WERI-Rb-1 (cell line): ENCODE results near the gene OPRM1.

Experiments
- DNase-seq: peaks from one replicate; pipeline ENCODE4 v3.0.0-alpha.2; 2020
- H3K27ac ChIP-seq: fragments of 250-450 bp; sonication (Bioruptor Pico); 2 replicates; pipeline ENCODE4 v1.5.1; 2020; ENCODE audit warnings: mild to moderate bottlenecking, moderate library complexity
- H3K27me3 ChIP-seq: fragments of 250-450 bp; sonication (Bioruptor Pico); 2 replicates; pipeline ENCODE4 v1.5.1; 2021; ENCODE audit warnings: mild to moderate bottlenecking, low read depth, moderate library complexity; ENCODE audit not compliant: insufficient read depth, severe bottlenecking
- H3K36me3 ChIP-seq: fragments of 250-450 bp; sonication (Bioruptor Pico); 2 replicates; pipeline ENCODE4 v1.5.1; 2020; ENCODE audit warnings: mild to moderate bottlenecking, moderate library complexity
- H3K4me3 ChIP-seq: 2 replicates; pipeline ENCODE4 v1.5.1; 2011; ENCODE audit warnings: low read depth, mild to moderate bottlenecking, control low read depth, low read length
- H3K9me3 ChIP-seq: fragments of 250-450 bp; sonication (Bioruptor Pico); 2 replicates; pipeline ENCODE4 v1.5.1; 2021; ENCODE audit warnings: mild to moderate bottlenecking, moderate library complexity; ENCODE audit not compliant: severe bottlenecking
- TF ChIP-seq, protein P1 (sequence below): IDR thresholded peaks from 2 replicates; pipeline ENCODE4 v1.5.1; 2011; ENCODE audit warnings: low read depth, mild to moderate bottlenecking, control low read depth, inconsistent platforms, low read length

OPRM1 gene

GRCh38 chr6:154117485-154117884 lies 78.4 kb downstream of the OPRM1 start:
- Histone ChIP-seq H3K27ac (no peak overlapping the region), H3K9me3 (no peaks in the 10 kb centered on the region), H3K4me3 (no peak overlapping the region), H3K36me3 (no peaks in the 10 kb centered on the region), H3K27me3 (no peaks in the 10 kb centered on the region)
- TF ChIP-seq, protein P1, sequence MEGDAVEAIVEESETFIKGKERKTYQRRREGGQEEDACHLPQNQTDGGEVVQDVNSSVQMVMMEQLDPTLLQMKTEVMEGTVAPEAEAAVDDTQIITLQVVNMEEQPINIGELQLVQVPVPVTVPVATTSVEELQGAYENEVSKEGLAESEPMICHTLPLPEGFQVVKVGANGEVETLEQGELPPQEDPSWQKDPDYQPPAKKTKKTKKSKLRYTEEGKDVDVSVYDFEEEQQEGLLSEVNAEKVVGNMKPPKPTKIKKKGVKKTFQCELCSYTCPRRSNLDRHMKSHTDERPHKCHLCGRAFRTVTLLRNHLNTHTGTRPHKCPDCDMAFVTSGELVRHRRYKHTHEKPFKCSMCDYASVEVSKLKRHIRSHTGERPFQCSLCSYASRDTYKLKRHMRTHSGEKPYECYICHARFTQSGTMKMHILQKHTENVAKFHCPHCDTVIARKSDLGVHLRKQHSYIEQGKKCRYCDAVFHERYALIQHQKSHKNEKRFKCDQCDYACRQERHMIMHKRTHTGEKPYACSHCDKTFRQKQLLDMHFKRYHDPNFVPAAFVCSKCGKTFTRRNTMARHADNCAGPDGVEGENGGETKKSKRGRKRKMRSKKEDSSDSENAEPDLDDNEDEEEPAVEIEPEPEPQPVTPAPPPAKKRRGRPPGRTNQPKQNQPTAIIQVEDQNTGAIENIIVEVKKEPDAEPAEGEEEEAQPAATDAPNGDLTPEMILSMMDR: no peak
- no peak for DNase-seq

GRCh38 chr6:154122195-154122925 lies 83.3 kb downstream of the OPRM1 start:
- no peak overlapping the region for H3K4me3 ChIP-seq
- TF ChIP-seq, protein P1: no peak
- H3K27ac ChIP-seq: no peak overlapping the region
- no peaks in the 10 kb centered on the region for H3K36me3 ChIP-seq
- no peaks in the 10 kb centered on the region for H3K27me3 ChIP-seq
- no peaks in the 10 kb centered on the region for H3K9me3 ChIP-seq
- DNase-seq: no peak

- Histone ChIP-seq H3K4me3 (no peak overlapping the region), H3K27me3 (no peaks in the 10 kb centered on the region), H3K36me3 (no peaks in the 10 kb centered on the region), H3K9me3 (no peaks in the 10 kb centered on the region), H3K27ac (no peak overlapping the region)
- TF ChIP-seq, protein P1: no peak
- no peak for DNase-seq
Measured at GRCh38 chr6:154123155-154123956, 84.3 kb downstream of the OPRM1 start.

DNA sequence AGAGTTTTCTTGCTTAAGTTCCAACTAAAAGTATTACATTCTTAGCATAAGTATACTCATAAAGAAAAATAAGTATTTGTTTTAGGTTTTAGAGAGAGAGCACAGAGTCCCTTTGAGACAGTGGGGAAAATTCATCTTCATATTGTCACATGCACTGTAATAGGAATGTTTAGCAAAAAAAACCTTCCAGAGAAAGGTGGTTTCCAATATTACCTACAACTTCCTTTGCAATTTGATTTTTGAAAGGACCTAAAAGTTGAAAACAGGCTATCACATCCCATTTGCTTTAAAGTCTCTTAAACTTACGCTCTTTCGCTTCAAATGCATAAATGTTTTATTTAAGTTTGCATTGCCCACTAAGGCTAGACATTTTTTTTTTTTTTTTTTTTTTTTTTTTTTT lies 86.4 kb downstream of the OPRM1 start:
- Histone ChIP-seq H3K27ac (no peak overlapping the region), H3K9me3 (no peaks in the 10 kb centered on the region), H3K36me3 (no peaks in the 10 kb centered on the region), H3K27me3 (no peaks in the 10 kb centered on the region), H3K4me3 (no peak overlapping the region)
- TF ChIP-seq, protein P1: no peak
- DNase-seq: no peak

DNA sequence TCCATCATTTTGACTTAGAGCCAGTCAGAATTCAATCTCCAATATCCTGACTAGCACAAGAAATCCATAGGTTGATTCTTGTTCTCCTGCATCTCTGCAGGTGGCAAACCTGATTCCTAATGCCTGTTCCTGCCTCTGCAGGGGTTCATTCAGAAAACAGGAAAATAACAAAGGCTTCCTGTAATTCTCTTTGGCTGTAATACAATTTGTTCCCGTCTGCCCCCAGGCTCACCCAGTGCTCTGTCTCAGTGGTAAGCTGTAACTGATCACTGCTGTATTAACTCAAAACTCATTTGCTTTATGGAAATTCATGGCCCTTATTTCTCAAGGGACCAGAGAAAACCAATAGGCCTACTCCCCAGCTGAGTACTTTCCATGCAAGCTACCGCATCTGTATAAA lies 88.6 kb downstream of the OPRM1 start:
- H3K4me3 ChIP-seq: no peak overlapping the region
- H3K27ac ChIP-seq: no peak overlapping the region
- no peak for DNase-seq
- no peaks in the 10 kb centered on the region for H3K36me3 ChIP-seq
- H3K9me3 ChIP-seq: no peaks in the 10 kb centered on the region
- no peaks in the 10 kb centered on the region for H3K27me3 ChIP-seq
- TF ChIP-seq, protein P1: no peak
